SK-N-MC (cell line): ENCODE data around the gene TACC2.

Experiments
- EZH2 ChIP-seq: fragments of 200-600 bp; sonication (generic); IDR thresholded peaks from one replicate; pipeline ENCODE4 v1.6.1; 2017; ENCODE audit warnings: antibody characterized with exemption
- FOXP2 ChIP-seq: optimal IDR thresholded peaks from 2 replicates; pipeline ENCODE3; 2011; ENCODE audit warnings: mild to moderate bottlenecking, moderate library complexity; ENCODE audit not compliant: insufficient read depth; ENCODE audit errors: extremely low read length, control extremely low read depth
- POLR2AphosphoS5 ChIP-seq: IDR thresholded peaks from 2 replicates; pipeline ENCODE4 v1.6.1; 2012; ENCODE audit warnings: mild to moderate bottlenecking, low read depth, low read length, borderline replicate concordance

GRCh38 chr10:121988361-121989324, at the start of gene TACC2:
- no peak for TF ChIP-seq POLR2AphosphoS5
- TF ChIP-seq EZH2 = no peak
- TF ChIP-seq FOXP2 = no peak
